Measurements from ENCODE around the gene HYAL3.

- TF ChIP-seq CTCF (conservative IDR thresholded peaks at IDR 0.05 in 1 of 2, IDR thresholded peaks at IDR 0.05 in 1 of 2; ENCODE audit: low read depth in 1 of 2, low read length in 2 of 2) (no peak), EZH2 (IDR thresholded peaks at IDR 0.05; ENCODE audit: low read length, missing control alignments) (no peak)
These were observed 25.5 kb downstream of the HYAL3 start for GRCh38 chr3:50273689-50274065.

Data from fibroblast of lung (primary cell).